CD4-positive, alpha-beta T cell treated with Interleukin-17A for 1 hour (primary cell): ENCODE measurements around the gene SNTB2.
"Not testable (repeated sequence)": the region's sequence is repeated elsewhere in the genome, so short reads cannot be mapped to it uniquely, and the experiment has no call there.

Experiments
- DNase-seq: peaks from one replicate; pipeline ENCODE4 v3.0.0-alpha.2; 2020

SNTB2 gene

GRCh38 chr16:69294051-69294450, 107.1 kb downstream of the SNTB2 start:
- DNase-seq = no peak

GRCh38 chr16:69296771-69297170, 109.8 kb downstream of the SNTB2 start:
- not testable (repeated sequence) for DNase-seq

GRCh38 chr16:69298261-69298660, 111.3 kb downstream of the SNTB2 start:
- no peak for DNase-seq

GRCh38 chr16:69301187-69301586, 114.2 kb downstream of the SNTB2 start:
- no peak for DNase-seq

GRCh38 chr16:69301861-69302260, 114.9 kb downstream of the SNTB2 start:
- no peak for DNase-seq

GRCh38 chr16:69302301-69302700, 115.3 kb downstream of the SNTB2 start:
- no peak for DNase-seq

- DNase-seq = no peak
Measured at GRCh38 chr16:69306031-69306430, 119.1 kb downstream of the SNTB2 start.

- no peak for DNase-seq
Measured at GRCh38 chr16:69307091-69307490, 120.1 kb downstream of the SNTB2 start.

GRCh38 chr16:69307856-69308255, 120.9 kb downstream of the SNTB2 start:
- no peak for DNase-seq

GRCh38 chr16:69309316-69309715, 122.4 kb downstream of the SNTB2 start:
- DNase-seq = no peak

GRCh38 chr16:69310653-69311532, 123.9 kb downstream of the SNTB2 start, which contains the start of gene VPS4A:
Gene VPS4A, plus strand, starts transcription at chr16:69311350. Its CDS starts 162 bp downstream, at chr16:69311512.
- DNase-seq = peak; percentile 98

GRCh38 chr16:69311533-69312387, 124.8 kb downstream of the SNTB2 start:
- peak; percentile 40 for DNase-seq

GRCh38 chr16:69313469-69313868, 126.5 kb downstream of the SNTB2 start:
- no peak for DNase-seq

- no peak for DNase-seq
Measured at GRCh38 chr16:69314534-69314933, 127.6 kb downstream of the SNTB2 start.

GRCh38 chr16:69315486-69316311, 128.7 kb downstream of the SNTB2 start:
- DNase-seq = no peak

GRCh38 chr16:69316595-69317034, 129.7 kb downstream of the SNTB2 start:
- DNase-seq = no peak

- no peak for DNase-seq
Measured at GRCh38 chr16:69318177-69318910, 131.4 kb downstream of the SNTB2 start.

GRCh38 chr16:69318911-69319289, 131.9 kb downstream of the SNTB2 start:
- no peak for DNase-seq

GRCh38 chr16:69319381-69319780, 132.4 kb downstream of the SNTB2 start:
- DNase-seq = no peak

GRCh38 chr16:69319826-69320739, 133.1 kb downstream of the SNTB2 start:
- no peak for DNase-seq

- DNase-seq = no peak
Measured at GRCh38 chr16:69320740-69321073, 133.7 kb downstream of the SNTB2 start.
